Pulmonary artery endothelial cell (primary cell): Measurements from ENCODE around the gene NT5C3B. TPM values are rescaled to one million over a fixed set of nuclear protein-coding genes. Genes with fewer than 3 reads are reported as not detected.
A peak's percentile ranks its signal among the peaks of the same experiment; 100 is the strongest.
"Not testable (repeated sequence)": the region's sequence is repeated elsewhere in the genome, so short reads cannot be mapped to it uniquely, and the experiment has no call there.

Source experiments
- DNase-seq: peaks from one replicate; pipeline ENCODE4 v3.0.0-alpha.2; 2011; ENCODE audit warnings: low read depth, low spot score
- total RNA-seq: library from RNA; depleted of rRNA; stranded (reverse); fragments of >200 nt; gene quantifications from 2 replicates; pipeline ENCODE4 v1.2.3, GENCODE V29; 2014

The NT5C3B gene
- 68.8 and 72.0 TPM in 2 replicates for total RNA-seq

- DNase-seq = no peak
Measured at GRCh38 chr17:41835800-41836549, at the start of gene NT5C3B. TSS of gene NT5C3B (minus strand) at chr17:41836232. CDS start at chr17:41836193, 39 bp downstream.

DNA sequence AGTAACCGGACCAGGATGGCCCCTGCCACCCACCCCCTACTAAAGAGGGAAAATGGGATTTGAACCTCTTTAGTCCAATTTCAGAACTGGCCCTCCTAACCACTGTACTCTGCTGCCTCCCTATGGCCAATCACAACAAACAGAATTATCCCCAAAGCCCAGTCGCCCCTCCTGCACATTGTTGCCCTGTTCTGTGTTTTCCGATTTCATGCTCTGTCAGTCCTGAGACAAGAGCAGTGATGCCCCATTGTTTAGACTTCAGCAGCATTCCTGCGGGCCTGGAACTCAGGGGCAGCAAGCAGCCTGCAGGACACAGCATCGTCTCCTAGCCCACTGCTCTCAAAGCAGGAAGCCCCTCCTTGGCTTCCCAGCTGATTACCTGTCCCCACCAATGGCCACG is 49.7 kb upstream of the NT5C3B start:
- no peak for DNase-seq

- DNase-seq = no peak
Measured at GRCh38 chr17:41882756-41883155, 46.7 kb upstream of the NT5C3B start.

DNA sequence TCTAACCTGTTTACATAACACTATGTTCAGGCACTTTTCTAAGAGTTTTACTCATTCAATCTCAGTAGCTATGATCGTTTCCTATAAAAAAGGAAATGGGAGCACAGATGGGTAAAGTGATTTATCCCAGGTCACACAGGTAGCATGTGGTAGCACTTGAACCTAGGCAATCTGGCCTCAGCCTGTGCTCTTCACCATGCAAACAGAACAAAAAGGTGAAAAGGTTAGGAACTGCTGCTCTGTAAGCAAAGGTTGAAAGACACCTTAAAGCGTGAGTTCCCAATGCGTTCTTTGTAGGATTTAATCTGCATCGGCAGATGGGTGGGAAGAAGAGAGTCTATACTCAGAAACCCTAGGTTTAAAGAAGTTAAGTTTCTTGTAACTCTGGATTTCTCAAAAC is 44.1 kb upstream of the NT5C3B start:
- no peak for DNase-seq

DNA sequence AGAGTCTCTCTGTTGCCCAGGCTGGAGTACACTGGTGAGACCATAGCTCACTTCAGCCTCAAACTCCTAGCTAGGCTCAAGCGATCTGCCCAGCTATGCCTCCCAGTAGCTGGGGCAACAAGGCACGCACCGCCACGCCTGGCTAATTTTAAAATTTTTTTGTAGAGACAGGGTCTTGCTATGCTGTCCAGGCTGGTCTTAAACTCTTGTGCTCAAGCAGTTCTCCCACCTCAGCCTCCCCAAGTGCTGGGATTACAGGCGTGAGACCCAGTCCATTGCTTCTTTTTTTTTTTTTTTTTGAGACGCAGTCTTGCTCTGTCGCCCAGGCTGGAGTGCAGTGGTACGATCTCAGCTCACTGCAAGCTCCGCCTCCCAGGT is 38.2 kb upstream of the NT5C3B start:
- DNase-seq = not testable (repeated sequence)

DNA sequence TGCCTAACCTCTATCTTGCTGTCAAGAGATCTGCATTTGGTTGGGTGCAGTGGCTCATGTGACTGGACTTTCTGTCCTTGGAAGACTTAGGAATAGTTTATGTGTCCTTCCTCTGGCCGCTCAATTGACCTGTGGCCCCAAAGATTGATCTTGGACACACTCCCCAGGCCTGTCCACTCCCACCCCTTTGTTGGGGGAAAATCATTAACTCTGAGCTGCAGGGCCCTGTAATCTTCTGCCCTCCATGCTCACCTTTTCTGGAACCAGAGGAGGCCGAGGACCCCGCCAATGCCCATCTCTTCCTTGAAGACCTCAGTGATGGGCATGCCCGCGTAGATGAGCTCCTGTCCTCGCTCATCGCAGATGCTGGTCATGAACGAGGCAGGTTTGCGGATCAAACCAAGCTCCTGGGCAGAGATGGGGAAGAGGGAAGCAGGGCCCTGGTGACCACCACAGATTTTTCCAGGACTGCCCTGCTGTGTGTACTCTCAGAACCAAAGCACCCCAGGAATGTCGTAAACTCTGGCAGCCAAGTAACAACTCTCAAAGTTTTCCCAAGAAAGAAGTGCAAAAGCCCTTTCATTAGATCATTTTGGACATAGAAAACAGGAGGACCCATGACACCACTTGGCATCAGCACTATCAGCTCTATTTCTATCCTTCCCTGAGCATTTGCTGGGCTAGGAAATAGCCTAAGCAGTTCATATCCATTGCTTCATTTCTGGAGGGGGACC is 37.7 kb upstream of the NT5C3B start:
- DNase-seq = no peak

DNA sequence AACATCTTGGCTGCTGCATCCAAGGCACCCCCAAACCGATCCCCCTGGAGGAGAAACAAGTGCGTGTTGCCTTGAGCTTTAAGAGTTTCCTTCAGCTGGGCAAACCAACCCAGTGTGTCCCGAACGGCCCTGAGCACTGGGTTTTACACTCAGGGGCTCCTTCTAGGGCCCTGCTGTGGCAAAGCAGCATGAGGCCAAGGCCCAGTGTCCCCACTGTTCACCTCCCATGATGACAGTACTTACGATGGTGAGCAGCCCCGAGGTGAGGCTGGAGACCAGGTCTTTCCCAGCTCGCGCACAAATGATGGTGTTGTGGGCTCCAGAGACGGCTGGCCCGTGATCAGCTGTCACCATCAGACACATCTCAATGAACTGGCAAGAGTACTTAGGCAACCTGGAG is 35.8 kb upstream of the NT5C3B start:
- DNase-seq = no peak

GRCh38 chr17:41870627-41871026 is 34.6 kb upstream of the NT5C3B start:
- no peak for DNase-seq

DNA sequence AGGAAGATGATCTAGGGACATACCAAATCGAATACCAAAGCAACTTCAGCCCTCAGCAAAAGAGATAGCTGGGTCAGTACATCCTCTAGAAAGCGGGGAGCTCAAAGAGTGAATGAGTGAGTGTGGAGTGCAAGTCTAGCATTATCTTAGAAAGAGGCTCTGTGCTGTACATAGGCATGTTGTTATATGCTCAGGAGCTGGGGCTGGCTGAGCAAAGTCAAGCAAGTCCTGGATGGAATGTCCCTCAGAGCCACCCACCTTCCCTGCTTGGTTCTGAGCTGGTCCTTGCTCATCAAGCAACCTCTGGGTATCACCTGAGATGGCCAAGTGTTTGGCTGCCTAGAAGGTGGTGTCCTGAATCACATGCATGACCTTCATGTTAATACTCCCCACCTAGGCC is 34.1 kb upstream of the NT5C3B start:
- no peak for DNase-seq

DNA sequence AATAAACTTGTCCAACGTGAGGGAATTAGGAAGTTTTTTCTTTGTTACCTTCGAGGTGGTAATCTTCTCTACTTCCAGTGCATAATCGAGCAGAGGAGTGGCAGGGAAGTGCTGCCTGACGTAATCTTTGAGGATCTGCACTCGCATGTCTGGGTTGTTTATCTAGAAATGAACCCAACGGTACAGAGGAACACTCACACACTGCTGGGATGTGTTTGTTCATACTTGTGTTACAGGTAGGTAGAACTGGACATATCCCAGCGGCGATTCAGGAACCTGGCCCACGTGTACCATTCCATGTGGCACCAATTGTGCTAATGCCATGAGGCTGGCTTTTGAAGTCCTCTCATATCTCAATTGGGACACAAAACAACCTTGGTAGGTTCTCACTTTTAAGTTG is 33.4 kb upstream of the NT5C3B start:
- no peak for DNase-seq

DNA sequence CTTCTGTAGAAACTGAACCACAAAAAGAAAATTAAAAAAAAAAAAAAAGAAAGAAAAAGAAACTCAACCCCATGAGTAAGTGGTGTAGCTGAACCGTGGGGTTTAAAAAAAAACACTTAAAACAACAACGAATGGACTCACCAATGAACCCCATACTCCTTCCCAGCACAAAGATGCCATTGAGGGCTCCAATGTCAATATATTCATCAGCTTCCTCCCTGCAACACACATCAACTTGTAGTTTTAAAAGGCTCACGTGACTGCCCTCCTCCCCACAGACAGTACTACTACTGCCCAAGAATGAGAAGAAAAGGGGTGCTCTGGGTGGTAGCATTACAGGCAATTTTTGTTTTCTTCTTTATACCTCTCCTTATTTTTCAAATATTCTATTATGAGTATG is 32.5 kb upstream of the NT5C3B start:
- no peak for DNase-seq

DNA sequence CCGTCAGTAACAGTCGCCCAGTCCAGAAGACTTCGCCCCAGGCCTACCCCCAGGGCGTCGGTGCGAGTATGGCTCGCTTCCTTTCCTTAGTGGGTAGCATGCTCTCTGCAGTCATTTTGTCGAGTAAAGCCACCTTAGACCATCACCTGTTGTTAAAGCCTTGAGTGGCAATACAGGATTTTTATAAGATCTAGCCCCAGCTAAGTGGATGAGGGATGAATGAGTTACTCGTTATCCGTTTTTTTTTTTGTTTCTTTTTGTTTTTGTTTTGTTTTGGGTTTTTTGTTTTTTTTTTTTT is 29.5 kb upstream of the NT5C3B start:
- DNase-seq = no peak

- peak; percentile 55 for DNase-seq
Measured at GRCh38 chr17:41864836-41865595, 29.0 kb upstream of the NT5C3B start, which contains the start of gene KLHL11. TSS of gene KLHL11 (minus strand) at chr17:41865423. CDS start at chr17:41865370, 53 bp downstream.

- DNase-seq = no peak
Measured at GRCh38 chr17:41864498-41864835, 28.4 kb upstream of the NT5C3B start.

GRCh38 chr17:41863074-41863848 is 27.2 kb upstream of the NT5C3B start:
- DNase-seq = no peak

DNA sequence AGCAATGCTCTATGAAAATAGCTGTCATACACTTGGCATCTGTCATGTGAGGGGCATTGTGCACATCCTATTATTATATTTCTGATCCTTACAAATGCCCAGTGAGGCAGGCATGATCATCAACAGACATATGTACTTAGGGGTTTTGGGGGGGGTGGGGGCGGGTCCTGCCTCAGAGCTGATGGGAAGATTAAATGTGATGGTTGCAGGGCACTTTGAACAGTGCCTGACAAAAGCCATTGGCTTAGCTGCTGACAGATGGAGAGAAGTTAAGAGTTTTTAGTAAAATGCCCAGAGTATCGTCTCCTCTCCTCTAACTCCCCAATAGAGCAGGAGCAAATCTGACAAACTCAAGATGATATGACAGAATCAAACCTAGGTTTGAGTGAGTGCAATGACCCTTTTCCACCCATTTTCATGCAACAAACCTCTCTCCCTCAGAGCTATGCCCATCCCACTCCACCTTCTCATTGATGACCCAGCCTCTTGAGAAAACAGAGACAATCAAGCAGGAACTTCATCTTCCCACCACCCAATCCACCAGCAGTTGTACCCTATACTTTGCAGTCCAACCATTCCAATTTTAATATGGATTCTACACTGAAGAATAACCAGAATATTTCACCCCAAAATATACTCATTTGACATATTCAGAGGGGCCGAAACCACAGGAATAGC is 24.4 kb upstream of the NT5C3B start:
- DNase-seq = no peak

GRCh38 chr17:41851382-41851781 is 15.3 kb upstream of the NT5C3B start:
- DNase-seq = not testable (repeated sequence)

GRCh38 chr17:41849251-41849990 is 13.4 kb upstream of the NT5C3B start:
- no peak for DNase-seq

GRCh38 chr17:41848788-41849187 is 12.8 kb upstream of the NT5C3B start:
- no peak for DNase-seq

DNA sequence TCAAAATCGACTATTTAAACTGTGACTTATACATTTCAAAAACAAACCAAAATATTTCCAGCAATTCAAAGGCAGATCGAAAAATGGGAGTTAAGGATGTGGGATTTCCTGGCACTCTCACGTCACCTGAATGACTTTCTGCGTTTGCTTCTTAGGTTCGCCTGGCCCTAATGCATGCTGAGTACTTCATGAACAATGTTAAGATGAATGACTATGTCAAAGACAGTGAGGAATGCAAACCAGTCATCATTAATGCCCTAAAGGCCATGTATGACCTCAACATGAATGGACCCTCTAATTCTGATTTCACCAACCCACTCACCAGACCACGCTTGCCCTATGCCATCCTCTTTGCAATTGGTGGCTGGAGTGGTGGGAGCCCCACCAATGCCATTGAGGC is 8.9 kb upstream of the NT5C3B start:
- DNase-seq = no peak
